ENCODE results near the gene SLC6A9.

The SLC6A9 gene

GRCh38 chr1:44031252-44032169 lies at the start of gene SLC6A9:
Gene SLC6A9 (minus strand): TSS chr1:44031462. CDS start chr1:44024277, 7,185 bp downstream.
- peak; percentile 91 for DNase-seq (ENCODE audit: low read depth)

- no peak for DNase-seq (ENCODE audit: low read depth)
Observed at GRCh38 chr1:44079566-44079965, 48.3 kb upstream of the SLC6A9 start.

- DNase-seq (ENCODE audit: low read depth): no peak
Observed at GRCh38 chr1:44078104-44078503, 46.8 kb upstream of the SLC6A9 start.

GRCh38 chr1:44077421-44077820 lies 46.2 kb upstream of the SLC6A9 start:
- no peak for DNase-seq (ENCODE audit: low read depth)

GRCh38 chr1:44076066-44076465 lies 44.8 kb upstream of the SLC6A9 start:
- DNase-seq (ENCODE audit: low read depth): no peak

- DNase-seq (ENCODE audit: low read depth): no peak
Observed at GRCh38 chr1:44074415-44074814, 43.2 kb upstream of the SLC6A9 start.

- no peak for DNase-seq (ENCODE audit: low read depth)
Observed at GRCh38 chr1:44073528-44073927, 42.3 kb upstream of the SLC6A9 start.

- DNase-seq (ENCODE audit: low read depth): no peak
Observed at GRCh38 chr1:44072821-44073220, 41.6 kb upstream of the SLC6A9 start.

- peak; percentile 89 for DNase-seq (ENCODE audit: low read depth)
Observed at GRCh38 chr1:44072204-44072603, 40.9 kb upstream of the SLC6A9 start.

- DNase-seq (ENCODE audit: low read depth): no peak
Observed at GRCh38 chr1:44071461-44071860, 40.2 kb upstream of the SLC6A9 start.

GRCh38 chr1:44068442-44068921 lies 37.2 kb upstream of the SLC6A9 start:
- no peak for DNase-seq (ENCODE audit: low read depth)

- no peak for DNase-seq (ENCODE audit: low read depth)
Observed at GRCh38 chr1:44067266-44068250, 36.3 kb upstream of the SLC6A9 start.

GRCh38 chr1:44062656-44063179 lies 31.5 kb upstream of the SLC6A9 start:
- no peak for DNase-seq (ENCODE audit: low read depth)

GRCh38 chr1:44061857-44062256 lies 30.6 kb upstream of the SLC6A9 start:
- no peak for DNase-seq (ENCODE audit: low read depth)

- DNase-seq (ENCODE audit: low read depth): no peak
Observed at GRCh38 chr1:44060830-44061267, 29.6 kb upstream of the SLC6A9 start.

- peak; percentile 11 for DNase-seq (ENCODE audit: low read depth)
Observed at GRCh38 chr1:44059664-44060355, 28.5 kb upstream of the SLC6A9 start.

- no peak for DNase-seq (ENCODE audit: low read depth)
Observed at GRCh38 chr1:44059212-44059611, 27.9 kb upstream of the SLC6A9 start.

GRCh38 chr1:44057293-44057692 lies 26.0 kb upstream of the SLC6A9 start:
- DNase-seq (ENCODE audit: low read depth): no peak

GRCh38 chr1:44053394-44053793 lies 22.1 kb upstream of the SLC6A9 start:
- DNase-seq (ENCODE audit: low read depth): no peak

GRCh38 chr1:44050261-44050660 lies 19.0 kb upstream of the SLC6A9 start:
- DNase-seq (ENCODE audit: low read depth): no peak

GRCh38 chr1:44049839-44050238 lies 18.6 kb upstream of the SLC6A9 start:
- DNase-seq (ENCODE audit: low read depth): peak; percentile 95
